Measurements from ENCODE around the gene SOWAHA. TPM values are rescaled to one million over a fixed set of nuclear protein-coding genes. Genes with fewer than 3 reads are reported as not detected.

Gene SOWAHA
- total RNA-seq, 1 experiment from 2014 or later = 0.20 TPM

DNA sequence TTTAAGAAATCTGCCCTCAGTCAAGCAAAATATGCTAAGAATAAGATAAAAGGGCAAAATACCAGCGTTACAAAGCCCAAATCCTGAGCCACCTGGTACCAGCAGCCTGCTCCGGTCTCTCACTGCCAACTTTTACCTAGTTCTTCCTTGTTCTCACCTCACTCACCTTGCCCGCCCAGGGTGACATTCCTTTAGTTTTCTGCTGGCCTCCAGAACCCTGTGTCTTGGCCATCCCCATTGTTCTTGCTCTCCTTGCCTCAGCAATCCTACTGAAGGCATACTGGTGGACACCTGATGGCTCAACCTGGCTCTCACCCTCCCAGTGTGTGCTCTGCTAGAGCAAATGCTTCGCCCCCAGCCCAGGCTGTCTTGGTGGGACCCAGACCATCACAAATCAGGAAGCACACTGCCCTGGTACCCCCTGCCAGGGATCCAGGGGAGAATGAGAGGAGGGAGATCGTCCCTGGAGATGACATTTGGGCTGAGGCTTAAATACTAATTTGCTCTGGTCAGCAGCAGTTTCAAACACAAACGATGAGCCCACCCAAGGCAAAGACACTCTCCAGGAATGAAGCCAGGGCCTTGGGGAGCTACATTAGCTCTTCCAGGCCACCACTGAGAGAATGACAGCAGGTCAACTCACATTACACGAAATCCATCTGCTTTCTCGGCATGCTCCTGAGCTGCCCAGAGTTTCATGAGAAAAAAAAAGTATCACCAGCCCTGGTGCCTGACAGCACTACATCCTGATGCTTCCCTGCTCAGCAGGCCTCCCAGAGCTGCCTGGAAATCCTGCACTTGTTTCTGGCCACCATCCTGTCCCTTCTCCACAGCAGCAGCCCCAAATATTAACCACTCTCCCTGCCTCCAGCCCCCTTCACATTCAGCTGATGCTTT lies 23.9 kb upstream of the SOWAHA start:
- Mint-ChIP-seq H3K4me3 (no peak overlapping the region), H3K27me3 (ENCODE audit: low read depth) (peaks cover 23% of the 10 kb centered on the region), H3K27ac (no peak overlapping the region), H3K36me3 (ENCODE audit: insufficient read depth in 1 of 3, low read depth in 3 of 3) (no peaks in the 10 kb centered on the region; a peak in 1 of 7 replicates), H3K4me1 (peaks cover 11 to 15% of the 10 kb centered on the region in 2 experiments), H3K9me3 (no peaks in the 10 kb centered on the region)
- no peaks in the 10 kb centered on the region for H3K27me3 ChIP-seq (ENCODE audit: insufficient read depth, low read length)
- no peaks in the 10 kb centered on the region for H4K20me1 ChIP-seq (ENCODE audit: control insufficient read depth, insufficient read depth, insufficient read length)
- TF ChIP-seq, protein P1, sequence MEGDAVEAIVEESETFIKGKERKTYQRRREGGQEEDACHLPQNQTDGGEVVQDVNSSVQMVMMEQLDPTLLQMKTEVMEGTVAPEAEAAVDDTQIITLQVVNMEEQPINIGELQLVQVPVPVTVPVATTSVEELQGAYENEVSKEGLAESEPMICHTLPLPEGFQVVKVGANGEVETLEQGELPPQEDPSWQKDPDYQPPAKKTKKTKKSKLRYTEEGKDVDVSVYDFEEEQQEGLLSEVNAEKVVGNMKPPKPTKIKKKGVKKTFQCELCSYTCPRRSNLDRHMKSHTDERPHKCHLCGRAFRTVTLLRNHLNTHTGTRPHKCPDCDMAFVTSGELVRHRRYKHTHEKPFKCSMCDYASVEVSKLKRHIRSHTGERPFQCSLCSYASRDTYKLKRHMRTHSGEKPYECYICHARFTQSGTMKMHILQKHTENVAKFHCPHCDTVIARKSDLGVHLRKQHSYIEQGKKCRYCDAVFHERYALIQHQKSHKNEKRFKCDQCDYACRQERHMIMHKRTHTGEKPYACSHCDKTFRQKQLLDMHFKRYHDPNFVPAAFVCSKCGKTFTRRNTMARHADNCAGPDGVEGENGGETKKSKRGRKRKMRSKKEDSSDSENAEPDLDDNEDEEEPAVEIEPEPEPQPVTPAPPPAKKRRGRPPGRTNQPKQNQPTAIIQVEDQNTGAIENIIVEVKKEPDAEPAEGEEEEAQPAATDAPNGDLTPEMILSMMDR (conservative IDR thresholded peaks at IDR 0.05) = no peak
- H4K5ac ChIP-seq (ENCODE audit: insufficient read length, low read depth, low read length) = no peak overlapping the region
- H2BK5ac ChIP-seq (ENCODE audit: insufficient read length, low read length) = no peak overlapping the region
- H3K18ac ChIP-seq (ENCODE audit: insufficient read length, low read depth, low read length) = no peak overlapping the region
- no peak overlapping the region for H3K23ac ChIP-seq (ENCODE audit: insufficient read length, low read depth, low read length)
- no peak for DNase-seq
- no peak overlapping the region for H4K91ac ChIP-seq (ENCODE audit: insufficient read length, low read depth, low read length)
- no peak overlapping the region for H2AFZ ChIP-seq (ENCODE audit: low read length)
- no peak overlapping the region for H2BK20ac ChIP-seq (ENCODE audit: low read depth, low read length, poor library complexity, severe bottlenecking)
- no CpG with 5 or more reads among the region's 8 CpGs for WGBS (ENCODE audit: extremely low coverage, insufficient read length, low lambda C conversion rate)
- H3K79me1 ChIP-seq (ENCODE audit: insufficient read depth, low read depth, low read length, poor library complexity, severe bottlenecking) = no peaks in the 10 kb centered on the region
- H3K4me1 ChIP-seq (ENCODE audit: insufficient read depth, low read length) = no peaks in the 10 kb centered on the region
- H3K9me3 ChIP-seq (ENCODE audit: control insufficient read depth, low read depth, low read length) = no peaks in the 10 kb centered on the region
- no peak overlapping the region for H2BK15ac ChIP-seq (ENCODE audit: low read depth, low read length)
- H3K79me2 ChIP-seq (ENCODE audit: insufficient read depth, low read length) = no peaks in the 10 kb centered on the region
- H4K8ac ChIP-seq (replicated peaks; ENCODE audit: insufficient read length, low read depth, low read length) = no peak overlapping the region
- H2BK120ac ChIP-seq (ENCODE audit: low read depth, low read length, poor library complexity, severe bottlenecking) = no peak overlapping the region
- H3K27ac ChIP-seq (ENCODE audit: insufficient read length, low read depth, low read length) = no peak overlapping the region
- no peak overlapping the region for H3K56ac ChIP-seq (ENCODE audit: insufficient read length, low read depth, low read length)
- H2BK12ac ChIP-seq (ENCODE audit: insufficient read length, low read depth, low read length) = no peak overlapping the region
- H3K23me2 ChIP-seq (ENCODE audit: insufficient read length, low read depth, low read length, poor library complexity, severe bottlenecking) = no peaks in the 10 kb centered on the region
- no peak overlapping the region for H3K4me2 ChIP-seq (ENCODE audit: insufficient read depth, insufficient read length, low read length)
- no peak overlapping the region for H3K14ac ChIP-seq (ENCODE audit: insufficient read depth, low read length)
- no peak overlapping the region for H3K9ac ChIP-seq (ENCODE audit: extremely low read depth, insufficient read length, low read length)
- no peak overlapping the region for H3K4ac ChIP-seq (ENCODE audit: low read depth, low read length)
- no peak overlapping the region for H3T11ph ChIP-seq (ENCODE audit: low read length)
- H2AK5ac ChIP-seq (ENCODE audit: insufficient read length, low read length) = no peak overlapping the region
